HK-2 (cell line): Measurements from ENCODE around the gene RBM20.
A peak's percentile ranks its signal among the peaks of the same experiment; 100 is the strongest.
"Not testable (repeated sequence)": the region's sequence is repeated elsewhere in the genome, so short reads cannot be mapped to it uniquely, and the experiment has no call there.

Experiments
- DNase-seq: peaks from one replicate; pipeline ENCODE4 v3.0.0-alpha.2; 2018; ENCODE audit not compliant: unreplicated experiment

Gene RBM20

DNA sequence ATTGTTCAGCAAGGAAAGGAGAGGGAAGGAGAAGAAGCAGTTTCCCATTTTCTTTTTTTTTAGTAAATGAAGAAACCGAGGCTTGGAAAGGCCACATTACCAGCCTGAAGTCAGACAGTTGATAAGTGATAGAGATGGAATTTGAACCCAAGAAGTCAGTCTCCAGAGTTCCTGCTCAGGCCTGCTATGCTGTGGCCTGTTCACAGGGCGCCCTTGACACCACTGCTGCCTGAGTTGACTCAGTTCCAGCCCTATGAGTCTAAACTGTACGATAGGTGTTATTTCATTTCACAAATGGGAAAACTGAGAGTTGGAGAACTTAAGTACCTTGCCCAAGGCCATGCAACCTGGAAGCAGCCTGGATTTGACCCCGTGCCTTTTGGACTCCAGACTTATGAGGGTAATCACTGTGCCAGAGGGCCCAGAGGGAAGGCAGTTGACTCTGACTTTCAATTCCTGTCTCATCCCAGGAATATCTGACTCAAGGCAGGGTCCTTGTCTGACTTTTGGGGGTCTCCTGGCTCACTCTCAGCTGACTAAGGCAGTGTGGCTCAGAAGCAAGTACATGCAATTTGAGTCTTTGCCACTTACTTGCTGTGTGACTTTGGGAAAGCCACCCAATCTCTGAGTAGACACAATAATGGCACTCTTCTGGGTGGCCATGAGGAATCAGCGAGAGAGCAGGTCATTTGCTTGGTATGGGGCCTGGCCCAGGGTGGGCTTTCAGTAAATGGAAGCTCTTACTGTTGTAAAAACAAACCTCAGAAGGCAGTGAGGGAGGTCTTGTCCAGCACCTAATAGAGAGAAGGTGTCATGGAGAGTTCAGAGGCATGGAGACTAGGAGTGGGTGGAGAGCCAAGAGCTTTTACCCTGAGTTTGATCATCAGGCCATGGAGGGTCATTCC, 17.9 kb upstream of the RBM20 start:
- DNase-seq = no peak

DNA sequence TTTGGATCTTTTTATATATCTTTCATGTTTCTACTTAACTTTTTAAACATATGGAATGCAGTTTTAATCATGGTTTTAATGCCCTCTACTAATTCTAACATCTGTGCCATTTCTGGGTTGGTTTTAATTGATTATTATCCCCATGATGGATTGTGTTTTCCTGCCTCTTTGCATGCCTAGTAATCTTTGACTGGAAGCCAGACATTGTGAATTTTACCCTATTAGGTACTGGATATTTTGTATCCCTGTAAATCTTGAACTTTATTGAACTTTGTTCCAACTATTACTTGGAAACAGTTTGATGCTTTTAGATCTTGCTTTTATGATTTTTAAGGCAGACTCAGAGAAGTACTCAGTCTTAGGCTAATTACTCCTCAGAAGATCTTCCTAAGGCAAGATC, 16.0 kb upstream of the RBM20 start:
- no peak for DNase-seq

DNA sequence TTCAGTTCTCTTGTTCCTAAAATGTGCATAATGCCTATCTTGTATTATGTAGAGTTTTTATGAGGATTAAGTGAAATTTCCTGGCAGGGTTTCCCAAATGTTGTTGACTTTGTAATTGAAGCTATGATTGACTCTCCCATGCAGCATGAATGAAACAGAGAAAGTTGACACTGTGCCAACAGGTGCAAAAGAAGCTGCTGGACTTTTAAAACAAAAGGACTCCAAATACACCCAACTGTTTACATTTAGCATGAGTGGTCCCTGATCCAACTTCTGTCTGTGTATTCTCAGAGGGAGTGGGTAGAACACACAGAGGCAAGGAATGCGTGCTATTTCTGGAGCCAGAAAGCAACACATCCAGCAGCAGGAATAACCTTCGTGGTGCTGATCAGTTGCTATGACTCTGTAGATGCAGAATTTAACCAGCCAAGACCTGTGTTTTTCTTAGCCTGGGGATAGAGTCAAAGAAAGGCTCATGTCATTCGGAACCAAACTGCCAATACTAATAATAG, 14.4 kb upstream of the RBM20 start:
- no peak for DNase-seq

DNA sequence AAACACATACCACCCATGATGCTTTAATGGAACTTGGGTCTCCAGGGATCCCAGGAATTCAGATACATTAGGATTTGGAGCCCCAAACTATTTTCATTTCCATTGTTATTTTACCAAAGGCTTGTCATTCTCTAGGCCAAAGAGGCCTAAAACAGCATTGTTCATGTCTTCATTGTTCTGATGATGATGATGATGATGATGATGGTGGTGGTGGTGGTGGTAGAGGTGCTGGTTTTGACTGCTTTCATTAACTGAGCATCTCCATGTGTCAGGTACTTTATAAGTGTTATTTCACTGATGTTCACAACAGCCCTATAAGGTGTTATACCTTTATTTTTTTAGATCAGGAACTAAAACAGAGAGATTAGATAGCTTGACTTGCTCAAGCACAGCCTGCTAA, 12.2 kb upstream of the RBM20 start:
- no peak for DNase-seq

DNA sequence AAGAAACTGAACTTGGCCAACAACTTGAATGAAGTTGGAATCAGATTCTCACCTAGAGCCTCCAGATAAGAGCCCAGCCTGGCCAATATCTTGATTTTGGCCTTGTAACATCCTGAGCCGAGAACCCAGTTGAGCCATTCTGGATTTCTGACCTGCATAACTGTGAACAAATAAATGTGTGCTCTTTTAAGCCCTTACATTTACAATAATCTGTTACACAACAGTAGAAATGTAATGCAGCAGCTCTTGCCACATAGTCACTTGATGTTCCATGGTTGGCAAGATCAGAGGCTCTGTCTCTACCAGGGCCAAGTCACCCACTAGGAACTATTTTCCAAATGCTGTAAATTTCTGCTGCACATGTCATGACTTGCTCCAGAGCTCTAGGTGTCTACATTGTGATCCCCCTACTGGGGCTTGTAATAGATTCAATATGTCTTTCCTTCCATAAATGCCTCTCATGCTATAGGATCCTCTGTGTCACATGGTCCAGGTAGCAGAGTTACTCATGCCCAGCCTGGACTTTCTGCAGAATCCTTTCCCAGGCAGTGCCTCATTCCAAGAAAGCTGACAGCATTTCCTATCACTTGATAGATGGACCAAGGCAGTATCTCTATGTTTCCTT, 11.4 kb upstream of the RBM20 start:
- no peak for DNase-seq

DNA sequence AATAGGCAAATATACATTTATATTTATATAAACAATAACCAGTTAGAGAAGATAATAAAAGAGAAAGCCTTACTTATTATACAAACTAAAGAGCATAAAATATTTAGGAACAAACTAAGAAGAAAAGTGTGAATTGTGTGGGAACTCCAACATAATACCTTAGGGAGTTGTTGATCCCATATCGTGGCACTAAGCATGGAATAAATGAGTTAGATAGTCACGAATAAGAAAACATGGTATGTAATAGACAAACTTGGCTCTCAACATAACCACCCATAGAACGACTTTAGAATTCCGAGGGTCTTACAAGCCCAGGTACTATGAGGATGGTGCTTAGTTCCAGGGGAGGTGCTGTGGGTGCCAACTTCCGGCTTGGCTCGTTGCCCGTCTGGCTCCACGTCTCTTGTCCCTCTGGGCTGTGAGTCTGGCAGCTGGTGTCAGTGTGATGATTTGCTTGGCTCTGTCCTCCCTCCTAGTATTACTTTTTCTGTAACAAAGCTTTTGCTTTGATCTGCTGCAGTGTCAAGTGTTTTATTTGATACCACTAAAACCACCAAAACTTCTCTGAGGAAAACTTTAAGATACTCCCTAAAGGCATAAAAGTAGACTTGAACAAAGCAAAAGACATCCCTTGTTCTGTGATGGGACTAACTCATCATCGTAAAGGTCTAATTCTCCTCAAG, 9.5 kb upstream of the RBM20 start:
- no peak for DNase-seq

DNA sequence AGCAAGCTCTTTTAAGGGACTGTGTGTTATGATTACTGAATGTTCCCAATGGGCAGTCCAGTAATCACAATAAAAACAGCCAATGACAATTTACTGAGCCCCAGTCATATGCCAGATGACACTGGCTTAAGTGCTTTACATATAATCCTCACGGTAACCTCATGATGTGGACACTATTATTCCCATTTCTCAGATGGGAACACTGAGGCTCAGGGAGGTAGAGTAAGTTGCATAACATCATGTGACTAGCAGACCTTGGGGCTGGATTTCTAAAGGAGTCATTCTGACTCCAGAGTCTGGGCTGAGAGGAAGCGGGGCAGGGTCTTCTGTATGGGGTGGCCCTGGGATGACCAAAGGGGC, 7.6 kb upstream of the RBM20 start:
- DNase-seq = no peak

DNA sequence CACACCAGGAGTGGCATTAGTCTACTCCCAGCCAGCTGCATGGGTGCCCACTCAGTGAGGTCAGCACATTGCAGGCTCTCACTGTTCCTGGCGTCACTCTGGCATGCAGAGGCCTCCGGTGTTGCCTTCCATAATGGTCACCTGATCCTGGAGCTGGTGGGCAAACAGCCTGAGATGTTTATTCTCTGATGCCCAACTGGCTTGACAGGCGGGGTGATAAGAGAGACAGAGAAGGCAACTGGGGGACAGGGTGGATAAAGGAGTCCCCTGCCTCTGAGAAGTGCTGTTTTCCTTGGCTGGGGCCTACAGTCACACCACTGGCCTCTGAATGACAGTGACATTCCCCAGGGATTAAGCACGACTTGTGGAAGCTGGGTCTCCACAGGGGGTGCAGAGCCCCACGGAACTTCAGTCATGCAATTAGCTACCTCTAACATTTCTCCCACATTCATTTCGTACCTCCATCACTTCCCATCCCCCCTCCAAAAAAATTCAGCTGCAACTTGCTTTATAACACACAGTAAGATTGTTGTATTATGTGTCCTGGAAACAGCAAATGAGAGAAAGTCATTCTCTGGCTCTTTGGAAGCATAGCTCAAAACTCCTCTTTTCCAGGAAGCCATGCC, 7.1 kb upstream of the RBM20 start:
- no peak for DNase-seq

DNA sequence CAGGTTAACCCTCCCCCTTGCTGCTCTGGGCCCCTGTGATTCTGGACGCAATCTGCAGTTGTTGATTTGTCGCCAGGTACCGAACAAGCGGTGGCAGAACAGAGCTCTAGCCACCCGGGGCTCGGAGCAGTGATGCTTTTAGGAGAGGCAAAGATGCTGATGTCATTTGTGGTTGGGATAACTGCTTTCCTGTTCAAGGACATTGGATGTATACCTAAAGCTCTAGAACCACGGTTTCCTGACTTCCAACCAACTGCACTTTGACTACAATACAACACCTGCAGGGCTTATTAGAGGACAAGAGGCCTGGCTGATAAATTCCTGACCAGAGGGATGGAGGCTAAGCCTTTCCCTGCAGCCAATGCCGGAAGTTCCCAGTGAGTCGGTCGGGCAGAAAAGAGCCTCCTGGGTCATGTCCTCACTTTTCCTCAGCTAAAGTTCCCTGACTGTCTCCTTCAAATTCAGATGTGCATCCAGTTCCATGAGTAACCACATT, 6.5 kb upstream of the RBM20 start:
- DNase-seq = no peak

DNA sequence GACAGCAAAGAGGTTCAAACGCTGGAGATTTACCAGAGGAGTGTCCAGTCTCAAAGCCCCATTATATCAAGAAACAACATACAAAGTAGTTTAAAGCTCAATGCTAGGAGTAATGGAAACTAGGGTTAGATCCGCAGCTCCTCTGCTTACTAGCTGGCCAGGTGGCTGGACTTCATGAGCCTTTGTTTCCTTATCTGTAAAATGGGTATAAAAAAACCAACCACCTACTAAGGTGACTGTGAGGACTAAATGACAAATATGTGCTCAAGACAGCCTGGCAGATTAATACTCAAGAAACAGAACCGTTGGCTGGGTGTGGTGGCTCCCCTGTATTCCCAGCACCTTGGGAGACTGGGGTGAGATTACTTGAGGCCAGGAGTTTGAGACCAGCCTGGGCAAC, 5.8 kb upstream of the RBM20 start:
- no peak for DNase-seq

DNA sequence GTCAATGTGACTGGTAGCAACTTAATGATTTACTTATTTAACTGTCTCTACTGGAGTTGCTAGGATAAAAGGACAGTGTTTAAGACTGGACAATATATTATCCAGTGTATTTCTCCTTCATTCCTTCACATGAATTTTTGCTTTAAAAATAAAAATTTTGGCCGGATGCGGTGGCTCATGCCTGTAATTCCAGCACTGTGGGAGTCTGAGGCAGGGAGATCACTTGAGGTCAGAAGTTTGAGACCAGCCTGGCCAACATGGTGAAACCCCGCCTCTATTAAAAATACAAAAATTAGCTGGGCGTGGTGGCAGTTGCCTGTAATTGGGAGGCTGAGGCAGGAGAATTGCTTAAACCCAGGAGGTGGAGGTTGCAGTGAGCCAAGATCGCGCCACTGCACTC, 5.1 kb upstream of the RBM20 start:
- not testable (repeated sequence) for DNase-seq

DNA sequence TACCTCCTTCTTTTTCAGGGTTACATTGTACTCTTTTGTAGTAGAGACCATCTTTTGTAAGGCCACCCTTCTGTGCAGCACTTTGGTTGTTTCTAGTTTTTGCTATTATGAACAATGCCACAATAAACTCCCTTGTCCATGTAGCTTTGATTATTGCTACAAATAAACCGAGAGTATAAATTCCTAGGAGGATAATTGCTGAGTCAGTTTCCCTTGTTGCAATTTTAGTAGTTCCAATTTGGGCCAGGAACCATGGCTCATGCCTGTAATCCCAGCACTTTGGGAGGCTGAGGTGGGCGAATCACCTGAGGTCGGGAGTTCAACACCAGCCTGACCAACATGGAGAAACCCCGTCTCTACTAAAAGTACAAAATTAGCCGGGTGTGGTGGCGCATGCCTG, 4.3 kb upstream of the RBM20 start:
- DNase-seq = not testable (repeated sequence)

DNA sequence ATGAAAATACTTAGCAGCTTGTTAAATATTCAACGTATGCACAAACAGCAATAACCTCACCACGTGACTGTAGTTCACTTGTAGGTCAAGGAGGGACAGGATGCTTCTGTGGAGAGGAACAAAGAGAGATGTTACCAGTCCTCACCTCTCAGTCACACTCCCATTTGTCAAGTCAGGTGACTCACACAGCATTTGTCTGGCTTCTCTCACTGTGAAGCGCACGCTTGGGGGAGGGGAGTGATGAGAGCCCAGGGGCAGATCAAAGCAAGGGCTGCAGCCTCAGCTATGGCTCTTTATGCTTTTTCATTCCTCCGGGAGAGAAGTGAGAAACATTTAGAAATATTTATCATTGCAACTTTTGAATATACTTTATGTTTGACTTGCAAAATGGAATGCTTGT, 2.9 kb upstream of the RBM20 start:
- DNase-seq = peak; percentile 43

DNA sequence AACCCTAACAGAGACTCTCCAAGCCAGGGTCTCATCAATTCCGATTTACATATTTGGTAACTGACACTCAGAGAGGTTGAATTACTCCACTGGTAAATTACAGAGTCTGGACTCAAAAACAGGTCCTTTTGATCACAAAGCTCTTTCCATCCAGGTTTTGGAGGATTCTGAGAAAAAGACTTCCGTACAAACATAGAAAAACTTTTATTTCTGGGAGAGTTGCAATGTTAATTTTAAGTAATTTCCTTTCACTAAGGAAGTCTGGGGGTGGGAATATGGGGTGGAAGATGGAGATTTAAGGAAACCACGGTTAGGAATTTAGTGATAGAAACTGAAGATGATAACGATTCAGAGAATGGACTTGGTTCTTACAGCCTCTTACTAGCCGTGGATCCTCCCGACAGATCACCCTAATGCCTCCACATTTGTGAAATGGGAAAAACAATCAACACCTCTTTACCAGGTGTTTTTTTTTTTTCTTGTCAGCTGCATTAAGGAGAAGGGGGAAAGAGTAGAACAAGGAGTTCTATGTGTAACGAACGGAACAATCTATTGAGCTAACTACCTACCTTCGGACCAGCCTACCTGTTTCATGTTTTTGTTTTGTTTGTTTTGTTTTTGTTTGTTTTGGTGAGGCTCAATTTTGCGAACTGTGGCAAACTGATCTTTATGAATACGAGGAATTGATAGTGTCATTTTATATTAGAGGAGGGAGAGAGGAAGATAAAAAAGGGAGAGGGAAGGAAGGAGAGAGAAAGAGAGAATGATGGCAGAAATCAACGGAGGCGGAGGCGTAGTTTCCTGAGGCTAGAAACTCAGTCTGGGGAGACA, 1.7 kb upstream of the RBM20 start:
- no peak for DNase-seq

DNA sequence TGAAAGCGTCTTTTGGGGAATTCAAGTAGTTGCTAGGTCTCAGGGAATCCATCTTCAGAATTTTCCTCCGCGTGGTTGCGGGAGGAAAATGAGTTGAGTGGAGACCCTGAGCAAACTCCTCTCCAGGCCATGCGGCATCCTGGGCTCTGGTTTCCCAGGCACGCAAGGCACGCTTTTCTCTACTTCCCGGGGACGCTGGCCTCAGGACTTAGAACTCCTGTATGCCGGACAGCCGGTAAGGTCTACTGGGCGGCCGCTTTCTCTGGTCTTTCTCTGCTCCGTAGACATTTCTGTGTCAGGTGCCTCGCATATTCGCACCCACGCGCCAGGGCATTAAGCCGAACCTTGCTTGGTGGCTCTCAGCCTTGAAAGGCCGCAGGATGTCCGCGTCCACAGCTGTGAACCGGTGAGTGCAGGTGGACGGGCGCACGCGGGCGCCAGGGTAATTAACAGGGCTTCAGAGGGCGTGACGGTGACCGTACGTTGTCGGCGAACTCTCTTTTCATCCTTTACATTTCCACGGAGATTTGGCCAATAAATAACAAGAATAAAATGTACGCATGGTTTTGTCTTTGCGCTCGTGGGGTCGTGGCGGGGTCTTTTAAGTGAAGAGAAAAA, 992 bp upstream of the RBM20 start:
- no peak for DNase-seq

DNA sequence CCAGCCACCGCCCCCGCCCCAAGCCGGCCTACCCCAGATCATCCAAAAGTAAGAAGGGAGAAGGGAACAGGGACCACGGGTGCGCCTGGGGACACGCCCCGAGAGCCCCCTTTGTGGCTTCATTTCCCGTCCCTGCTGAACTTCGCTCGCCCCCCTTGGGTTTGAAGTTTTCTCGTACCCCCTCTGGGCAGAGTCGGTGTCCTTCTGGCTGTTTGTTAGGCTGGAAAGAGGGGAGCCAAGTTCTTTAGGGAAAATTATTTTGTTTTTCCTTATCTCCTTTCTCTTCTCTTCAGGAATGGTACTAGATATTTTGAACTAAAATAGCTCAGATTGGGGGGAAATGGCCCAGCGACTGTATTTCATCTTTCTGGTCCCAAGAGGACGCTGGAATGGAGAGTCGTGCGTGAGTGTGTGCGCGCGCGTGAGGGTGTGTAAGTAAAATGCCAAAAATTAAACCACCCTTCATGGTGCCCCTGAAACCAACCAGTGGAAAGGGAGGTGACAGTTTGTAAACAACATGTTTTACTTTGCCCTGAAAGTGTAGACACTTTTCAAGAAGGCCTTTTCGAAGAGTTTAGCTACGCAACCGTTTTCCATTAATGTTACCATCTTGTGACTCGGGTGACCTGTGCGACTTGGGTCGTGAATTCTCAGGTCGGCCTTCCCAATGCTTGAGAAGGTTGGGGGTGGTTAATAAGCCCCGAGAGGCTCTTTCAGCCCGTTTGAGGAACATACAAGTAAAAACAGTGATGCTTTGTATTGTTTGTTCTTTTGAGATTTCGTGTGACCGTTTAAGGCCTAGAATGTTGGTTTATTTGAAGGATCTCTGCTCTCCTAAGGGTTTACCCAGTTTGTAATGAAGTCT, 694 bp downstream of the RBM20 start:
- DNase-seq = no peak

DNA sequence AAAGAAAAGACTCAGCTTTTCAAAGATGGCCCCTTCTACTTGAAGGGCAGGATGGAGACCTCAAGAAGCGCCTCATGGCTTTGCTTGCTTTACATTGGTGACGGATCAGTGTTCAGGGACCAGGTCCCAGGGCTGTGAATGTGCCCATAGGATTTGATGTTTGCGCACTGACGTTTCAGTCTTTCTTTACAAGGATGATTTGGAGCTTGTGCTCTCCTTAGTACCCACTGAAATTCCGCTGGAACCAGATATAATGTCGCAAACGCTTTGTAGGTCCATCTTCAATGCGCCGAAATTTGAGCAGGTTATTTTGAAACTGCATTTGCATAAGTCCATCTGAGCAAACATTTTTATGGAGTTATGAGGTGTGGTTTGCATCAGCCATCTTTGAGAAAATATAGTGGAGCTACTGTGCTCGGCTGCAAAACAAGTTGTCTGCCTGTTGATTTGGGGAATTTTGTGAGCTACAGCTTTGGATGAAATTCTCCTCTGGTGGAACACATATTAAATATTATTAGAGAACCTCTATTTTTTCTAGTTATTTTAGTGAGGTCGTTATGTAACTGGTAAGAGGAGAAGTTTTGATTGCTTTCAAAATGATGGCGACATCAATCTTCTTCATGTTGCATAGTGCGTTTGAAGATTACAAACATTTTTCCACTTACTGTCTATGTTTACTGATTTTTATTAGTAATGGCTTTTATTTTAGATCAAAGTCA, 2.4 kb downstream of the RBM20 start:
- no peak for DNase-seq

DNA sequence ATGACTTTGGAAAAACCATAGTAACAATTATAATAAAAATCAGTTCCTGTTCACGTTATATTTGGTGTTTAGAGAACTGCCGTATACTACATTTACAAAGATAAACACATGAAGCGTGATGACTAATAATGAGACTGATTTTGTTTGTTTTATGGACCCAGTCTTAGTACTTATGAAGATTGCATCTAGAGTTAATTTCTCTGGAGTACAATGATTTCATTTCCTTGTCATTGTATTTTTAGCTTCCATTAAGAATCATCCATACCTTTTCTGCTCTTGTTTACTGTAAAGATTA, 2.9 kb downstream of the RBM20 start:
- no peak for DNase-seq

DNA sequence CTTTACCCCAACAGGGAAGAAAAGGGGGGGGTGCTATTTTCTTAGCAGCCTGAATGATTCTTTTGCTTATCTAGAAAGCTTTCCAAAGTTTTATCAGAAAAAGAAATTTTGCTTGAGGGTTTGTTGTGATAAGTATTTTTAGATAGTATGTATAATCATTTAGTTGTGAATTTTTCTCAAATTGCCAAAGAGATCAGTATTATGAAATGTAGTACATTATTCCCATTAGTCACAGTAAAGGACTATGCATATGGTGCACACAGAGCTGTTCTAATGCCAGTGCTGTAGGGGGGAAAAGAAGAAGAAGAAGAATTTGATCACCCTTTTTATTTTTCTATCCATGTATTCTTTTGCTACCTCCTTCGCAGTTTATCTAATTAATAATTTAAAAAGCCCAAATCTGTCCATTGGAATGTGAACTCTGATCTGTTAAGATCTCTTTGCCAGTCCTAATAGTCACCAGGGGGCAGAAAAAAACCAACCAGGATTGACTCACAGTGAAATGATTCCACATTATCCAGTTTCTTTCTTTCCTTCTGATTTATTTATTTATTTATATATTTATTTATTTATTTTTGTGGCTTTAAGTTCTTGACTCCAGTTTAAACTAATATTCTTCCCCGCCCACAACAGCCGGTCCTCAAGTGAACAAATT, 4.7 kb downstream of the RBM20 start:
- no peak for DNase-seq
